Loucy (cell line): Measurements from ENCODE around the gene MTO1.

Experiments used
- EZH2phosphoT487 ChIP-seq: fragments of 200-600 bp; IDR thresholded peaks from 2 replicates; pipeline ENCODE4 v1.6.1; 2018; ENCODE audit warnings: antibody characterized with exemption, mild to moderate bottlenecking, moderate library complexity, borderline replicate concordance
- TF ChIP-seq, protein P1 (sequence below): fragments of 200-600 bp; sonication (generic); conservative IDR thresholded peaks from 2 replicates; pipeline ENCODE4 v1.5.1; 2014; ENCODE audit warnings: mild to moderate bottlenecking, antibody characterized with exemption, low read length

GRCh38 chr6:73421534-73421933, 40.0 kb upstream of the MTO1 start:
- TF ChIP-seq, protein P1, sequence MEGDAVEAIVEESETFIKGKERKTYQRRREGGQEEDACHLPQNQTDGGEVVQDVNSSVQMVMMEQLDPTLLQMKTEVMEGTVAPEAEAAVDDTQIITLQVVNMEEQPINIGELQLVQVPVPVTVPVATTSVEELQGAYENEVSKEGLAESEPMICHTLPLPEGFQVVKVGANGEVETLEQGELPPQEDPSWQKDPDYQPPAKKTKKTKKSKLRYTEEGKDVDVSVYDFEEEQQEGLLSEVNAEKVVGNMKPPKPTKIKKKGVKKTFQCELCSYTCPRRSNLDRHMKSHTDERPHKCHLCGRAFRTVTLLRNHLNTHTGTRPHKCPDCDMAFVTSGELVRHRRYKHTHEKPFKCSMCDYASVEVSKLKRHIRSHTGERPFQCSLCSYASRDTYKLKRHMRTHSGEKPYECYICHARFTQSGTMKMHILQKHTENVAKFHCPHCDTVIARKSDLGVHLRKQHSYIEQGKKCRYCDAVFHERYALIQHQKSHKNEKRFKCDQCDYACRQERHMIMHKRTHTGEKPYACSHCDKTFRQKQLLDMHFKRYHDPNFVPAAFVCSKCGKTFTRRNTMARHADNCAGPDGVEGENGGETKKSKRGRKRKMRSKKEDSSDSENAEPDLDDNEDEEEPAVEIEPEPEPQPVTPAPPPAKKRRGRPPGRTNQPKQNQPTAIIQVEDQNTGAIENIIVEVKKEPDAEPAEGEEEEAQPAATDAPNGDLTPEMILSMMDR = no peak
- TF ChIP-seq EZH2phosphoT487 = no peak
